HG03060 (cell line): ENCODE results near the gene GPC6.

ENCODE experiments used
- ATAC-seq: cut with Tn5 transposase; IDR thresholded peaks from one replicate; pipeline ENCODE4 v1.9.1; 2021; ENCODE audit warnings: low read depth, moderate number of reproducible peaks; ENCODE audit not compliant: unreplicated experiment

GPC6 gene

DNA sequence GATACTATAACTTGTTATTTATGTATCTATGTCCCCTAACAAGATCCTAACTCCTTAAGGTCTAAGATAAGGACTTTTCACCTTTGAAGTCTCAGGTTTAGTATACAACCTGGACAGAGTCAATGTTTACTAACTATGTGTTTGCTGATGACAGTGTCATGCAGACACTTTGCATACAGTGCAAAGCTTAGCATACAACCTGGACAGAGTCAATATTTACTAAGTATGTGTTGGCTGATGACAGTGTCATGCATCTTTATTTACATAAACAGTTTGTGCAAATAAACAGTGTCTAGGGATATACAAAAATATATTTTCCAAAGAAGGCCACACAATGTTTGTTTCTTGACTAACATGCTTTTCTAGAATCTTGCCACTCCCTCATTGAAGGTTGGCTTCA is 1218.2 kb downstream of the GPC6 start:
- ATAC-seq = no peak

- no peak for ATAC-seq
These were observed 1227.7 kb downstream of the GPC6 start for GRCh38 chr13:94454334-94454733.

GRCh38 chr13:94454906-94455305 is 1228.3 kb downstream of the GPC6 start:
- ATAC-seq = no peak

DNA sequence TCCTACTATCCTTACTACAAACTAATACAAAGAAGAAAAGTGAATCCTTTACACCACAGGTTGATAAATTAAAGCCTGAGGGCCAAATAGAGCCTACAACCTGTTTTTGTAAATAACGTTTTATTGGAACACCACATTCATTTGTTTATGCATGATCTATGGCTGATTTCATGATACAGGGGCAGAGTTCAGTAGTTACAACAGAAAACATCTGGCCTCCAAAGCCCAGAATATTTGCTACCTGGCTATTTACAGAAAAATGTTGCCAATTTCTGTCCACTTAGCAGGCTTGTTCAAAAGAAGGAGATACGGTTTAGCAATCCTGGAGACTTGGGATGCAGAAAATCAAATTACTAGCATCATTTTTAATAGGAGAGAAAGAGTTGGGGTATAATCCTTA is 1228.8 kb downstream of the GPC6 start:
- ATAC-seq = no peak
